A549 (cell line): ENCODE results near the gene LINC00305. TPM values are rescaled to one million over a fixed set of nuclear protein-coding genes. Genes with fewer than 3 reads are reported as not detected.

Experiments used
- ATAC-seq, 2 experiments: fragments of 200-7000 bp in 1 of 2; fragments of >200 bp in 1 of 2; cut with Nextera tagmentation in 1 of 2; cut with Tn5 transposase in 1 of 2; 3 replicates each; pipeline versions ENCODE4 v1.8.0 to v1.9.1; 2018 to 2020; ENCODE audit warnings: mild to moderate bottlenecking in 1 of 2, moderate library complexity in 1 of 2
- CTCF ChIA-PET: fragments of 300-600 bp; sonication (Branson Sonifier 250); formaldehyde crosslinking; extraction: SDS; loops from one replicate; lab custom pipeline; 2021; ENCODE audit warnings: antibody characterized with exemption, inconsistent platforms; lab: Yijun Ruan, JAX
- POLR2A ChIA-PET: fragments of 350-600 bp; formaldehyde crosslinking; extraction: SDS; loops from one replicate; lab custom pipeline; 2021; ENCODE audit warnings: antibody characterized with exemption, inconsistent platforms; lab: Yijun Ruan, JAX
- DNase-seq, 2 experiments: peaks; one replicate each; pipeline versions ENCODE4 v3.0.0 to v3.0.0-alpha.2; 2011 to 2016; ENCODE audit warnings: low read depth in 1 of 2, low spot score in 1 of 2
- FAIRE-seq: peaks from 2 replicates; lab custom pipeline; 2011; peaks lifted over from hg19 to GRCh38; lab: Jason Lieb, UNC
- H3K27ac ChIP-seq, 2 experiments: fragments of >200 bp; sonication (Bioruptor Twin); formaldehyde crosslinking; 3 replicates each; pipeline ENCODE4 v1.5.1; 2016 to 2017
- H3K4me1 ChIP-seq: fragments of >200 bp; sonication (Bioruptor Twin); formaldehyde crosslinking; 3 replicates; pipeline ENCODE4 v1.6.1; 2016
- H3K4me2 ChIP-seq: fragments of >200 bp; sonication (Bioruptor Twin); formaldehyde crosslinking; 3 replicates; pipeline ENCODE4 v1.6.1; 2016
- H3K4me3 ChIP-seq: fragments of >200 bp; sonication (Bioruptor Twin); formaldehyde crosslinking; 3 replicates; pipeline ENCODE4 v1.5.1; 2016
- H3K9me3 ChIP-seq: fragments of >200 bp; sonication (Bioruptor Twin); formaldehyde crosslinking; 3 replicates; pipeline ENCODE4 v1.6.1; 2016
- BHLHE40 ChIP-seq: IDR thresholded peaks from 2 replicates; pipeline ENCODE4 v1.6.1; 2012; ENCODE audit warnings: low read depth, low read length, inconsistent platforms
- CBX2 ChIP-seq: fragments of 200-600 bp; sonication (generic); IDR thresholded peaks from 2 replicates; pipeline ENCODE4 v1.6.1; 2016; ENCODE audit warnings: low read depth, mild to moderate bottlenecking, borderline replicate concordance
- CBX8 ChIP-seq: fragments of 200-600 bp; sonication (generic); IDR thresholded peaks from 2 replicates; pipeline ENCODE4 v1.6.1; 2016
- CEBPB ChIP-seq, 2 experiments: fragments of >200 bp in 1 of 2; sonication (Bioruptor Twin) in 1 of 2; formaldehyde crosslinking in 1 of 2; IDR thresholded peaks; 2 replicates each; pipeline ENCODE4 v1.6.1; 2012 to 2016
- CHD4 ChIP-seq: fragments of 200-600 bp; sonication (generic); IDR thresholded peaks from 2 replicates; pipeline ENCODE4 v1.6.1; 2016; ENCODE audit warnings: antibody characterized with exemption, mild to moderate bottlenecking, borderline replicate concordance
- EHF ChIP-seq: fragments of 250-450 bp; sonication (Bioruptor Pico); IDR thresholded peaks from 2 replicates; pipeline ENCODE4 v1.5.0; 2020; ENCODE audit warnings: mild to moderate bottlenecking
- EHMT2 ChIP-seq: fragments of 200-600 bp; sonication (generic); IDR thresholded peaks from 2 replicates; pipeline ENCODE4 v1.6.1; 2016; ENCODE audit warnings: antibody characterized with exemption, low read depth, mild to moderate bottlenecking, moderate library complexity
- FOSL2 ChIP-seq, 2 experiments: fragments of 450-650 bp in 1 of 2; fragments of >200 bp in 1 of 2; sonication (Bioruptor Twin) in 1 of 2; formaldehyde crosslinking; IDR thresholded peaks; 2 replicates each; pipeline versions ENCODE4 v1.5.0 to v1.6.1; 2016 to 2020; ENCODE audit warnings: mild to moderate bottlenecking in 1 of 2, moderate library complexity in 1 of 2
- FOXS1 ChIP-seq: fragments of 250-450 bp; sonication (Bioruptor Pico); IDR thresholded peaks from 2 replicates; pipeline ENCODE4 v1.5.0; 2020; ENCODE audit warnings: mild to moderate bottlenecking, moderate library complexity
- HDAC2 ChIP-seq: fragments of 200-600 bp; sonication (generic); IDR thresholded peaks from 2 replicates; pipeline ENCODE4 v1.6.1; 2016
- HEYL ChIP-seq: fragments of 250-450 bp; sonication (Bioruptor Pico); IDR thresholded peaks from 2 replicates; pipeline ENCODE4 v1.8.0; 2021; ENCODE audit warnings: mild to moderate bottlenecking, moderate library complexity
- HOXA7 ChIP-seq: fragments of 250-450 bp; sonication (Bioruptor Pico); IDR thresholded peaks from 2 replicates; pipeline ENCODE4 v1.5.0; 2020; ENCODE audit warnings: mild to moderate bottlenecking, moderate library complexity
- HOXB13 ChIP-seq: fragments of 250-450 bp; sonication (Bioruptor Pico); IDR thresholded peaks from 2 replicates; pipeline ENCODE4 v1.5.0; 2020; ENCODE audit warnings: low read depth, mild to moderate bottlenecking, moderate library complexity
- KDM5A ChIP-seq: fragments of 200-600 bp; sonication (generic); IDR thresholded peaks from 2 replicates; pipeline ENCODE4 v1.6.1; 2016; ENCODE audit warnings: antibody characterized with exemption, mild to moderate bottlenecking
- MAX ChIP-seq: IDR thresholded peaks from 2 replicates; pipeline ENCODE4 v1.6.1; 2012
- MAZ ChIP-seq: fragments of 150-350 bp; IDR thresholded peaks from 2 replicates; pipeline ENCODE4 v1.6.1; 2014; ENCODE audit warnings: antibody characterized with exemption, low read depth, low read length, borderline replicate concordance
- MYC ChIP-seq: IDR thresholded peaks from 2 replicates; pipeline ENCODE4 v1.6.1; 2012; ENCODE audit warnings: mild to moderate bottlenecking, inconsistent platforms, low read length, improper control_type of control experiment, borderline replicate concordance
- NR3C1 ChIP-seq: fragments of >200 bp; sonication (Bioruptor Twin); formaldehyde crosslinking; IDR thresholded peaks from 3 replicates; pipeline ENCODE4 v1.6.1; 2017
- PBX3 ChIP-seq: IDR thresholded peaks from 2 replicates; pipeline ENCODE4 v1.6.1; 2012
- PHF8 ChIP-seq: fragments of 200-600 bp; sonication (generic); IDR thresholded peaks from 2 replicates; pipeline ENCODE4 v1.6.1; 2016; ENCODE audit warnings: low read depth, mild to moderate bottlenecking, antibody characterized with exemption, moderate library complexity, borderline replicate concordance
- POLR2AphosphoS2 ChIP-seq: conservative IDR thresholded peaks from 2 replicates; pipeline ENCODE4 v1.6.1; 2012; ENCODE audit warnings: low read length, improper control_type of control experiment, inconsistent platforms
- RAD21 ChIP-seq, 2 experiments: fragments of >200 bp in 1 of 2; sonication (Bioruptor Twin) in 1 of 2; formaldehyde crosslinking in 1 of 2; IDR thresholded peaks in 1 of 2; conservative IDR thresholded peaks in 1 of 2; 2 replicates in 1 of 2; 3 replicates in 1 of 2; pipeline ENCODE4 v1.6.1; 2012 to 2018; ENCODE audit warnings: inconsistent platforms in 1 of 2
- RCOR1 ChIP-seq: fragments of 150-350 bp; IDR thresholded peaks from 2 replicates; pipeline ENCODE4 v1.6.1; 2014; ENCODE audit warnings: antibody characterized with exemption, low read length, low read depth
- RFX5 ChIP-seq: fragments of 450-650 bp; IDR thresholded peaks from 2 replicates; pipeline ENCODE4 v1.7.1; 2014; ENCODE audit warnings: antibody characterized with exemption, mild to moderate bottlenecking, moderate library complexity
- SMC3 ChIP-seq: fragments of >200 bp; sonication (Bioruptor Twin); formaldehyde crosslinking; IDR thresholded peaks from 3 replicates; pipeline ENCODE4 v1.6.1; 2018; ENCODE audit warnings: inconsistent platforms
- SREBF2 ChIP-seq: fragments of 450-650 bp; IDR thresholded peaks from 2 replicates; pipeline ENCODE4 v1.6.1; 2014; ENCODE audit warnings: mild to moderate bottlenecking, moderate library complexity
- TP53 ChIP-seq: fragments of 250-450 bp; sonication (Bioruptor Pico); IDR thresholded peaks from 2 replicates; pipeline ENCODE4 v1.5.0; 2021; ENCODE audit warnings: mild to moderate bottlenecking, moderate library complexity
- ZFP36 ChIP-seq: fragments of 450-650 bp; IDR thresholded peaks from 2 replicates; pipeline ENCODE4 v1.6.1; 2014; ENCODE audit warnings: borderline replicate concordance; ENCODE audit not compliant: partially characterized antibody
- ZSCAN20 ChIP-seq: fragments of 250-450 bp; sonication (Bioruptor Pico); IDR thresholded peaks from 2 replicates; pipeline ENCODE4 v1.8.0; 2022; ENCODE audit warnings: mild to moderate bottlenecking, moderate library complexity
- WGBS: methylation state at CpG from one replicate; pipeline ENCODE4 v1.1.6; 2017; ENCODE audit errors: missing lambda C conversion rate; 5-methylcytosine and 5-hydroxymethylcytosine counted together
- polyA plus RNA-seq, 4 experiments: library from polyadenylated mRNA; depleted of rRNA in 3 of 4; stranded (reverse); fragments of >200 nt; fragmentation: RNase III in 1 of 4; extraction: RNeasy Plus Mini Kit Qiagen cat#74134 plus additional on column Dnase treatment in 1 of 4; gene quantifications; 2 replicates in 3 of 4; 3 replicates in 1 of 4; pipeline ENCODE4 v1.2.3, GENCODE V29; 2011 to 2017
- TF ChIP-seq, protein P1 (sequence below): fragments of >200 bp; sonication (Bioruptor Twin); formaldehyde crosslinking; IDR thresholded peaks from 3 replicates; pipeline ENCODE4 v1.6.1; 2016
- TF ChIP-seq, protein P2 (sequence below): fragments of >200 bp; sonication (Bioruptor Twin); formaldehyde crosslinking; IDR thresholded peaks from 3 replicates; pipeline ENCODE4 v1.5.1; 2016
- TF ChIP-seq, protein P3 (sequence below): fragments of >200 bp; sonication (Bioruptor Twin); formaldehyde crosslinking; IDR thresholded peaks from 2 replicates; pipeline ENCODE4 v1.6.1; 2016

LINC00305 gene
- polyA plus RNA-seq, 2 of the 4 experiments (the other 2 are of a cell fraction) = not detected

DNA sequence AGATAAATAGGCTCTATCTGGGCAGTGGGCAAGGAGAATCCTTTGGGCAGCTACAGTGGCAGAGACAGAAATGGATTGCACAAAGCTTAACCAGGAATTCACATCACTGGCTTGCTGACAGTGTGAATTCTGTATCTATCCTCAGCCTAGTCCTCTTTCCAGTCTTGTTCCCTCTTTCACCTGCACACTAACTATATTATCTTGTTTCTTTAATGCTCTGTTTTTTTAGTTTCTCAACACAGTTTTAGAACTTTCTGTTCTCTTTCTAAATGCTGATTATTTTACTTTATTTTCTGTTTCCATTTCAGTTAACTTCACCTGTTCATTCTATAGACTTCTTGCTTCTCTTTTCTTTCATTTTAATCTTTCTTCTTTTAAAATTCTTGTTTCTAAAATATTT, 66.4 kb downstream of the LINC00305 start (continued):
- no peak for TF ChIP-seq FOXS1

DNA sequence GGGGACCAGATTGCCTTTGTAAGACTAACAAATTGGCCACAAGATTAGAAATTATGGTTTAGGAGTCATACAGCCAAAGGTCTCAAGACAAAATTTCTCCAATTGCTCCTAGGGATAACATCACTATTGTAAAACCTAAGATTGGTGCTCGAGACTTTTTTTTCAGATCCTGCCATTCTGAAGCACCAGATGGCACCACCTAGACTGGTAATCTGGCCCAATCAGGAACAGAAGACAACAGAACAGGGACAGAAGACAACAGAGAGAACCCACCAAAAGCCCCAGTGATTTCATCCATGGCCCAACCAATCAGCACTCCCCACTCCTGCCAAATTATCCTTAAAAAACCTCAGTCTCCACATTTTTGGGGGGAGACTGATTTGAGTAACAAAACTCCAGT, 66.8 kb downstream of the LINC00305 start:
- H3K4me2 ChIP-seq = no peak overlapping the region
- 0% methylated on average over 1 of the region's 1 CpG for WGBS
- no peak overlapping the region for H3K4me3 ChIP-seq
- H3K9me3 ChIP-seq = no peaks in the 10 kb centered on the region
- POLR2A ChIA-PET = no interaction called here
- H3K27ac ChIP-seq = no peak overlapping the region
- FAIRE-seq = no peak
- CTCF ChIA-PET = no interaction called here
- no peak for TF ChIP-seq SREBF2
- TF ChIP-seq HOXB13 (CRISPR knock-in tag) = no peak
- no peak for TF ChIP-seq BHLHE40
- TF ChIP-seq CHD4 = no peak
- TF ChIP-seq PBX3 = no peak
- no peak for TF ChIP-seq SMC3
- TF ChIP-seq, all 56 proteins: peak for 0
- no peak for ATAC-seq
- H3K4me1 ChIP-seq = no peaks in the 10 kb centered on the region
- DNase-seq = no peak

- 33% methylated on average over 4 of the region's 4 CpGs for WGBS
- FAIRE-seq (no peak), DNase-seq (no peak), ATAC-seq (no peak)
- H3K27ac ChIP-seq = no peak overlapping the region
- no peaks in the 10 kb centered on the region for H3K9me3 ChIP-seq
- no peak overlapping the region for H3K4me2 ChIP-seq
- no peak overlapping the region for H3K4me3 ChIP-seq
- H3K4me1 ChIP-seq = no peaks in the 10 kb centered on the region
- ChIA-PET POLR2A (no interaction called here), CTCF (no interaction called here)
- TF ChIP-seq MAX (no peak), FOXS1 (no peak), NR3C1 (no peak), EHF (no peak), CBX8 (no peak), EHMT2 (no peak), RCOR1 (no peak), RAD21 (conservative IDR thresholded peaks at IDR 0.05 in 1 of 2, IDR thresholded peaks at IDR 0.05 in 1 of 2) (no peak), POLR2AphosphoS2 (no peak), RFX5 (no peak), HOXA7 (CRISPR knock-in tag) (no peak)
- TF ChIP-seq, all 56 proteins: peak for 0
Measured at GRCh38 chr18:64073971-64074370, 74.9 kb downstream of the LINC00305 start.

GRCh38 chr18:64055019-64055418, 93.9 kb downstream of the LINC00305 start:
- Histone ChIP-seq H3K4me3 (no peak overlapping the region), H3K9me3 (no peaks in the 10 kb centered on the region), H3K4me2 (no peak overlapping the region), H3K4me1 (no peaks in the 10 kb centered on the region), H3K27ac (no peak overlapping the region)
- DNase-seq (no peak), FAIRE-seq (no peak), ATAC-seq (no peak)
- CTCF ChIA-PET = no interaction called here
- POLR2A ChIA-PET = no interaction called here
- WGBS = 0% methylated on average over 3 of the region's 3 CpGs
- TF ChIP-seq CHD4 (no peak), CBX2 (no peak), HDAC2 (no peak), CBX8 (no peak), CEBPB (IDR thresholded peaks at IDR 0.05) (no peak), FOSL2 (IDR thresholded peaks at IDR 0.05) (no peak), FOSL2 (CRISPR knock-in tag; IDR thresholded peaks at IDR 0.05) (no peak), TP53 (CRISPR knock-in tag) (no peak), ZSCAN20 (CRISPR knock-in tag) (no peak), MYC (no peak), ZFP36 (no peak), KDM5A (no peak), PHF8 (no peak), HEYL (CRISPR knock-in tag) (no peak), MAZ (no peak)
- TF ChIP-seq, protein P1, sequence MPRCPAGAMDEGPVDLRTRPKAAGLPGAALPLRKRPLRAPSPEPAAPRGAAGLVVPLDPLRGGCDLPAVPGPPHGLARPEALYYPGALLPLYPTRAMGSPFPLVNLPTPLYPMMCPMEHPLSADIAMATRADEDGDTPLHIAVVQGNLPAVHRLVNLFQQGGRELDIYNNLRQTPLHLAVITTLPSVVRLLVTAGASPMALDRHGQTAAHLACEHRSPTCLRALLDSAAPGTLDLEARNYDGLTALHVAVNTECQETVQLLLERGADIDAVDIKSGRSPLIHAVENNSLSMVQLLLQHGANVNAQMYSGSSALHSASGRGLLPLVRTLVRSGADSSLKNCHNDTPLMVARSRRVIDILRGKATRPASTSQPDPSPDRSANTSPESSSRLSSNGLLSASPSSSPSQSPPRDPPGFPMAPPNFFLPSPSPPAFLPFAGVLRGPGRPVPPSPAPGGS = no peak
- TF ChIP-seq, protein P2, sequence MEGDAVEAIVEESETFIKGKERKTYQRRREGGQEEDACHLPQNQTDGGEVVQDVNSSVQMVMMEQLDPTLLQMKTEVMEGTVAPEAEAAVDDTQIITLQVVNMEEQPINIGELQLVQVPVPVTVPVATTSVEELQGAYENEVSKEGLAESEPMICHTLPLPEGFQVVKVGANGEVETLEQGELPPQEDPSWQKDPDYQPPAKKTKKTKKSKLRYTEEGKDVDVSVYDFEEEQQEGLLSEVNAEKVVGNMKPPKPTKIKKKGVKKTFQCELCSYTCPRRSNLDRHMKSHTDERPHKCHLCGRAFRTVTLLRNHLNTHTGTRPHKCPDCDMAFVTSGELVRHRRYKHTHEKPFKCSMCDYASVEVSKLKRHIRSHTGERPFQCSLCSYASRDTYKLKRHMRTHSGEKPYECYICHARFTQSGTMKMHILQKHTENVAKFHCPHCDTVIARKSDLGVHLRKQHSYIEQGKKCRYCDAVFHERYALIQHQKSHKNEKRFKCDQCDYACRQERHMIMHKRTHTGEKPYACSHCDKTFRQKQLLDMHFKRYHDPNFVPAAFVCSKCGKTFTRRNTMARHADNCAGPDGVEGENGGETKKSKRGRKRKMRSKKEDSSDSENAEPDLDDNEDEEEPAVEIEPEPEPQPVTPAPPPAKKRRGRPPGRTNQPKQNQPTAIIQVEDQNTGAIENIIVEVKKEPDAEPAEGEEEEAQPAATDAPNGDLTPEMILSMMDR = no peak
- TF ChIP-seq, protein P3, sequence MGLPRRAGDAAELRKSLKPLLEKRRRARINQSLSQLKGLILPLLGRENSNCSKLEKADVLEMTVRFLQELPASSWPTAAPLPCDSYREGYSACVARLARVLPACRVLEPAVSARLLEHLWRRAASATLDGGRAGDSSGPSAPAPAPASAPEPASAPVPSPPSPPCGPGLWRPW = no peak
